ENCODE data around the gene BTRC.
A peak's percentile ranks its signal among the peaks of the same experiment; 100 is the strongest.
"Not testable (repeated sequence)": the region's sequence is repeated elsewhere in the genome, so short reads cannot be mapped to it uniquely, and the experiment has no call there.

Gene BTRC

DNA sequence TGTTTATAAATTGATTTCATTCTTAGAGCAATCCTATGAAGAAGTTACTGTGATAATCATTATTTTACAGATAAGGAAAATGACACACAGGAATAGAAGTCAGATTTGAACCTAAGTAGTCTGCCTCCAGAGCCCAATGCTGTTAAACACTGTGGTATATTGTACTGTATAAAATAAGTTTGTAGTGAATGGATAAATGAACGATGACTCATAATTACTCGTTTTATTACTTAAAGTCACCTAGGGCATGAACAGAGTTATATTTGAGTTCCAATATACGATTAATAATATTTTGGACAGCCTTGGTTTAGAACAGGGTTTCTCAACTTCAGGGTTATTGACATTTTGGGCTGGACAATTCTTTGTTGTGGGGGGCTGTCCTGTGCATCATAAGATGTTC is 7.8 kb upstream of the BTRC start:
- no peak for DNase-seq (ENCODE audit: low read depth, low spot score)

DNA sequence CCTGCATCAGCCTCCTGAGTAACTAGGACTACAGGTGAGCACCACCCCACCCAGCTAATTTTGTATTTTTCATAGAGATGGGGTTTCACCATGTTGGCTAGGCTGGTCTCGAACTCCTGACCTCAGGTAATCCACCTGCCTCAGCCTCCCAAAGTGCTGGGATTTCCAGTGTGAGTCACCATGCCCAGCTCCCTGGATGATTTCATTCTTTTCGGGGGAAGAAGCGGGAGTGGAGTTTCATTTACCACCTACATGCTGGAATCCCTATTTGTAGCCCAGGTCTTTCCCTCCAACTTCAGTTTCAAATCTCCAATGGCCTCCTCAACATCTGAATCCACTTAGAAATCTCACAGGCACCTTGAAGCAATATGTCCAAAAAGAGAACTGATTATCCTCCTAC is 2.9 kb upstream of the BTRC start:
- no peak for DNase-seq (ENCODE audit: low read depth, low spot score)

DNA sequence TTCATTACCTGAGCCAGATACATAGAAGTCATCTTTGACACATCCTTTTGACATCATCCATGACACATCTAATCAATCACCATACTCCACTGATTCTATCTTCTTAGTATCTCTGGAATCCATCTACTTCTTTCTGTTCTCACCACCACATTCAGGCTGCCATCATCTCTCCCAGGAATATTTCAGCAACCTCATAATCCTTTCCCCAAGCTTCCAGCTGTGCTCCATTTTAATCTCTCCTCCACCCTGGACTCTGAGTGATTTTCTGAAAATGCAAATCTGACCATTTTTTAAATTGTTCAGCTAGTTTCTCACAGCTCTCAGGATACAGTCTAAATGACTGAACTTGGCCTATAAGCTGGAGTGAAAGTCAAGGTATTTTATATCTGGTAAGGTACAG is 2.5 kb upstream of the BTRC start:
- DNase-seq (ENCODE audit: low read depth, low spot score) = no peak

DNA sequence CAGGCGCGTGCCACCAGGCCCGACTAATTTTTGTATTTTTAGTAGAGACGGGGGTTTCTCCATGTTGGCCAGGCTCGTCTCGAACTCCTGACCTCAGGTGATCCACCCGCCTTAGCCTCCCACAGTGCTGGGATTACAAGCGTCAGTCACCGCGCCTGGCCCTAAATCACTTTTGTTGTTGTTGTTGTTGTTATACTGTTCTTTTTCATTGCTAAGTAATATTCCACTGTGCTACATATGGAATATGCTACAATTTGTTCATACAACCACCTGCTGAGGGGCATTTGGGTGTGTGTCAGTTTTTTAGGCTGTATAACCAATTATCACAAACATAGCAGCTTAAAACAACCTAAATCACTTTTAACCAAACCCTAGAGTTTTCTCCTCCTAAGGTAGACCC is 1.1 kb upstream of the BTRC start:
- not testable (repeated sequence) for DNase-seq (ENCODE audit: low read depth, low spot score)

DNA sequence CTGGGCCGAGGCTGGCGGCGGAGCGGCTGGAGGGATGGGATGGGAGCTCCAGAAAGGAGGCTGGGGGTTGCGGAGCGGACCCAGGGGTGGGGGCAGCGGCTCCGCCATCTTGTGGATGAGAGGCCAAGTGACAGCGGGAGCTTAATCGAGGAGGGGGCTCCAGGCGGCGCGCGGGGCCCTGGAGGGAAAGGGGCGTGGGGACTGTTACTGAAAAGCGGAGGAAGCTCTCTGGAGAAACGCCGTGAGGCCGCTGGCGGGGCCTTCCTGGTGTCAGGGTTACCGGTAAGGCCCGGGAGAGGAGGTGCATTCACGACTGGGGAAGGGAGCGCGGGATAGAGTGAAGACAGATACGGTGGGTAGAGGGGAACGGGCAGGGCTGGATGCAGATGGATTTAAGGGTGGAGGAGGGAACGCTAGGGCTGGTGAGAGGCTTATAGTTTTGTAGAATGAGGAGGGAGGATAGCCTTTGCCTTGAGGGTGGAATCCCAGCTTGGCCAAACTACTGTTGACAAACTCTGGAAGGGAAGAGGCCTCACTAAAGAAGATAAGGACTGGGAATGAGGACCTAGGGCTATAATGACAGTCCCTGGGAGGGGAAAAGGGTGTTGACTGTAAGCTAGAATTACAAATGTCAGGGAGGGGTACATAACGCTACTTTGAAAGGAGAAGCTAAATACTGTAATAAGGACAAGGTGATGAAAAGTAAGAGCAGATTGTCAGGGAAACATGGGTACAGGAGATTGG is 535 bp downstream of the BTRC start:
- DNase-seq (ENCODE audit: low read depth, low spot score) = no peak

DNA sequence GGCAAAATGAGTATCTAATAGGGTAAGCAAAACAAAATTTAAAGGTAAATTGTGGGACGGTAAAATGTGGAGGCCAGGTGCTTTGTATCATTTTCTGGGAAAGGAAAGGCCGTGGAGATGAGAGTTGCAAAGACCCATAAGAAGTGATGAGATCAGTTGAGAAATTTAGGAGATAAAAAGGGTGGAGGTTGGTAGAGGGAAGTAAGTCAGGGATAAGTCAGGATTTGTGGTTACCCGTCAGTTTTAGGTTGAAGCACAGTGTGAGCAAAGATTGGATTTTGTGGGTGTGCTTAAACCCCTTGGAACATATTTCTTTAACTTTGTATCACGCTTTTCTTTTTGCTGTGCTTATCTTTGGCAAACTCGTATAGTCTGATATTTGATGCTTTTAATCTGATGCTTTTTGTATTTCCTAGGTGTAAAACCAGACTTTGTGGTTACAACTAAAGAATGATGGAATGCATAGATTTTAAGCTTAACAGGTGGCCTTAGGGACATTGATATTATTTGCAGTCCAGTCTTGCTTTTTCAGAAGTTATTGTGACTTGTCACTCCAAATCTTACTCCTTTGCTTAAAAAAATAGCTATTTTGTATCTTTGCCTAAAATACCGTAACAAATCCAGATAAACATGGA is 1.2 kb downstream of the BTRC start:
- no peak for DNase-seq (ENCODE audit: low read depth, low spot score)

DNA sequence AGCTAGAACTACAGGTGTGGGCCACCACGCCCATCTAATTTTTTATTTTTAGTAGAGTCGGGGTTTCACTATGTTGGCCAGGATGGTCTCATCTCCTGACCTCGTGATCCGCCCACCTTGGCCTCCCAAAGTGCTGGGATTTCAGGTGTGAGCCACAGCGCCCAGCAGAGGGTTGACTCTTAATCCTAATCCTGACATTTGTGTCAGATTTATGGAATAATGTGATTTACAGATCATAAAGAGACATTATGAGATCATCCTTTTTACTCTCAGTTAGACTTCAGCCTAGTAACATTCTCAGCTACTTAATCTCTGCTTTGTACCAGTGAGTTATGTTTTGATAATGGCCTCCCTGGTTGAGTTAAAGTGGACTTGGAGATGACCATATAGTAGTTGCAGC is 2.2 kb downstream of the BTRC start:
- DNase-seq (ENCODE audit: low read depth, low spot score) = no peak

DNA sequence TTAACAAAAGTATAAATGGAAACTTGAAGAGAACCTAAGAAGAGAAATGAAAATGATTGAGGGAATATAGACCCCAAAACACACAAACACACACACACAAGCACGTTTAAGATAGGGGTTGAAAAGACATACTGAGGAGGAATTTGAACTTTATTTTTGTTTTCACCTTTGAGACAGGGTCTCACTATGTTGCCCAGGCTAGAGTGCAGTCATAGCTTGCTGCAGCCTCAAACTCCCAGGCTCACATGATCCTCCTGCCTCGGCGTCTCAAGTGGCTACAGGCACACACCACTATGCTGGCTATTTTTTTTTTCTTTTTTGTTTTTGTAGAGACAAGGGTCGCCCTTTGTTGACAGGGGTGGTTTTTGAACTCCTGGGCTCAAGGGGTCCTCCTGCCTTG is 4.0 kb downstream of the BTRC start:
- no peak for DNase-seq (ENCODE audit: low read depth, low spot score)

DNA sequence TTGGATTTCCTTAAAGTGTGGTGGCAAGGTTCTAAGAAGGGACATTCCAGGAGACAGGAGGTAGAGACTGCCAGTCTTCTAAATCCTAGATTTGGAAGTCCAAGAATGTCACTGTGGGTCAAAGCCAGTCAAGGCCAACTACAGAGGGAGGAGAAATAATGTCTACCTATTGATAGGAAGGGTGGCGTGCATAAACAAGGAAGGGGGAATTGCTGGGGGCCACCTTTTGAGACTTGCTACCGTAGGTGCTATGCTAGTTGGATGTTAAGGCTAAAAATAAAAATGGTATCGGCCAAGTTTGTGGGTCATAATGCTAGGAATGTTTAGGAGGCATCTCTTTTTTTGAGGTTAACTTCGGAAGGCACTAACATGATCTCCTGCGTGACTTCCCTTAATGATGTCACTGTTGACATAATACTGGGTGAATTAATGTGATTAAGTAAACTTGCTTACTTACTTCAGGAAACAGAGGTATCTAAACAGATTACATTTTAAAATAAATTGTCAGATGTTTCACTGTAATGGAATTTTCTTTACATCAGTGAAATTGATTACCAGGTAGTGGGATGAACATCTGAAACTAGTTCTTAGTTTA is 4.8 kb downstream of the BTRC start:
- peak; percentile 7 for DNase-seq (ENCODE audit: low read depth, low spot score)

DNA sequence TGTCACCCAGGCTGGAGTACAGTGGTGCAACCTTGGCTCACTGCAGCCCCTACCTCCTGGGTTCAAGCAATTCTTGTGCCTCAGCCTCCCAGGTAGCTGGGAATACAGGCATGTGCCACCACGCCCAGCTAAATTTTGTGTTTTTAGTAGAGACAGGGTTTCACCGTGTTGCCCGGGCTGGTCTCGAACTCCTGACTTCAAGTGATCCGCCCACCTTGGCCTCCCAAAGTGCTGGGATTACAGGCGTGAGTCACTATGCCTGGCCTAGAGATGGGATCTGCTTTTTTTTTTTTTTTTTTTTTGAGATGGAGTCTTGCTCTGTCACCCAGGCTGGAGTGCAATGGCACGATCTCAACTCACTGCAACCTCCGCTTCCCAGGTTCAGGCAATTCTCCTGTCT is 6.1 kb downstream of the BTRC start:
- DNase-seq (ENCODE audit: low read depth, low spot score) = not testable (repeated sequence)

DNA sequence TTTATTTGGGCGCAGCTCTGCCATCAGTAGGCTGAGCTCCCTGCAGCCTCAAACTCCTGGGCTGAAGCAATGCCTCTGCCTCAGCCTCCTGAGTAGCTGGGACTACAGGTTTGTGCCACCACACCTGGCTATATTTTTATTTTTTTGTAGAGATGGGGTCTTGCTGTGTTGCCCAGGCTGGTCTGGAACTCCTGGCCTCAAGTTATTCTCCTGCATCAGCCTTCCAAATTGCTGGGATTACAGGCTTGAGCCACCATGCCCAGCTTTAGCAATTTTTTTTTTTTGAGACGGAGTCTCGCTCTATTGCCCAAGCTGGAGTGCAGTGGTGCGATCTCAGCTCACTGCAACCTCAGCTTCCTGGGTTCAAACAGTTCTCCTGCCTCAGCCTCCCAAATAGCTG is 6.9 kb downstream of the BTRC start:
- DNase-seq (ENCODE audit: low read depth, low spot score) = not testable (repeated sequence)

DNA sequence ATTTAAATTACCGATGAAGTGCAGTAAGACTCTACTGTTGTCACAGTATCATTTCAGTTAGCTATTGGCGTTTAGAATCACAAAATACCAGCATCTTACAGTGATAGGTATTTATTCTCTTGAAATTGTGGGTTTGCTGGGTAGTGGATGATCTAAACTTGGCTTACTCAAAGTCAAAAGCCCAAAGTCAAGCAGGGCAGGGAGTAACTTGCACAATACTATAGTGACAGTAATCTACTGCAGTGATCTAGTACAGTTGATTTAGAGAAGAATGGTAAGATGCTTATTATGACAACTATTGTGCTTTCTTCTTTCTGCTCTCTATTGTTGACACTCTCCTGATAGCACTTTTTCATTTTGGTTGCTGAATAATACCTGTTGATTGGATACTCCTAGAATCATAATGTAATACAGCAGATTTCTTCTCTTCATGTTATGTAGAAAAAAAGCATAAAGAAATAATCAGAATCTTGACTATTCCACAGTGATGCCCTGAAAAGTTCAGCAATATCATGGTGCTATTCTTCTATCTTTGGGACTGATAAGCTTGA is 10.0 kb downstream of the BTRC start:
- no peak for DNase-seq (ENCODE audit: low read depth, low spot score)

DNA sequence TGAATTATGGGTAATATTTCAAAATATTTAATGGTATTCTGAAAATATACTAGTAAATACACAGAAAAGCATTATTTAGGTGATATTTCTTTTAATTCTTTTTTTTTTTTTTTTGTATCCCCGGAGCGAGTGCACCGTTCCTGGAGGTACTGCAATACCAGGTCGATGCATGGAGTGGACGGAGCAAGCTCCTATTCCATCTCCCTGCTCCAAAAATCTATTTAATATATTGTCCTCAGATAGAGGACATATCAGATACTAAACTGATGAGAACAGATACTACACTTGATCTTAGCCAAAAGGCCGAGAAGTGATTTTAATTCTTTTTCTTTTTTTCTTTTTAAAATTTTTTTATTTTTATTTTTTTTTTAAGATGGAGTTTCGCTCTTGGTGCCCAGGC is 10.8 kb downstream of the BTRC start:
- no peak for DNase-seq (ENCODE audit: low read depth, low spot score)

DNA sequence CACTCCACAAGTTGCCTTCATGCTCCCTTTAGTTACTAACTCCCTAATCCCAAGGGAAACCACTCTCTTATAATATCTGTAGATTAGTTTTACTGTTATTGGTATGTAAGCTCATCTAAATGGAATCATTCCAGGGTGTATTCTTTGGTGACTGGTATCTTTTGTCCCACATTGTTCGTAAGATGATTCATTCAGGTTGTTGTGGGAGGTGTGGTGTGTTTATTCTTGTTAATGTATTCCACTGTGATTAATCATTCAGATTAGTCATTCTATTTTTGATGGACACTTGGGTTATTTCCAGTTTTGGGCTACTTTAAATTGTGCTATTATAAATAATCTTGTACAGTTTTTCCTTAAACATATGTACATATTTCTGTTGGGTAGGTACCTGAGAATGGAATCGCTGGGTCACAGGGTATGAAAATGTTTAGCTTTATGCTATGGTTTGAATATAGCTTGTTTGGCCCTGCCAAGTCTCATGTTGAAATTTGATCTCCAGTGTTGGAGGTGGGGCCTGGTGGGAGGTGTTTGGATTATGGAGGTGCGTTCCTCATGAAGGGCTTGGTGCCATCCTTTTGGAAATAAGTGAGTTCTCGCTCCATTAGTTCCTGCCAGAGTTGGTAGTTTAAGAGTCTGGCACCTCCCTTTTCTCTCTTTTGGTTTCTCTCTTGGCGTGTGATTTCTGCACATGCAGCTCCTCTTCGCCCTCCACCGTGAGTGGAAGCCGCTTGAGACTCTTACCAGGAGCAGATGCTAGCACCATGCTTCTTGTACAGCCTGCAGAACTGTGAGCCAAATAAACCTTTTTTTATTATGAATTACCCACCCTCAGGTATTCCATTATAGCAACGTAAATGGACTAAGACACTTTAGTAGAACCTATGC is 13.8 kb downstream of the BTRC start:
- peak; percentile 80 for DNase-seq (ENCODE audit: low read depth, low spot score)

DNA sequence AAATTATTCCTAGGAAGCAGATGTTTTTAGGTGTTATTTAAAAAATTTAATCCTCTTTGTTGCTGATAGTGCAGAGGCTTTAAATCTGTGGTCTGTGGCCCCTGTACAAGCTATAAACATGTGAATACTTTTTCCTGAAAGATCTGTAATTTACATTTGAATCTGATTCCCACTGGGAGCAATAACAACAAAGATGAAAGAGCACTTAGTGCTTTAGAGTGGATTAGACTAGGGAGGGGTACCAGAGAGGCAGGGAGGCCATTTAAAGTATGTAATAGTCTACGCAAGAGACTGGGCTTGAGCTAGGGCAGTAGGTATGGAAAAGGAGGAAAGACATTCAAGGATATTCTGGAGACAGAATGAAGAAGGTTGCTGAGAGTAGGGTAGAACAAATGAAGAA is 19.1 kb downstream of the BTRC start:
- no peak for DNase-seq (ENCODE audit: low read depth, low spot score)

DNA sequence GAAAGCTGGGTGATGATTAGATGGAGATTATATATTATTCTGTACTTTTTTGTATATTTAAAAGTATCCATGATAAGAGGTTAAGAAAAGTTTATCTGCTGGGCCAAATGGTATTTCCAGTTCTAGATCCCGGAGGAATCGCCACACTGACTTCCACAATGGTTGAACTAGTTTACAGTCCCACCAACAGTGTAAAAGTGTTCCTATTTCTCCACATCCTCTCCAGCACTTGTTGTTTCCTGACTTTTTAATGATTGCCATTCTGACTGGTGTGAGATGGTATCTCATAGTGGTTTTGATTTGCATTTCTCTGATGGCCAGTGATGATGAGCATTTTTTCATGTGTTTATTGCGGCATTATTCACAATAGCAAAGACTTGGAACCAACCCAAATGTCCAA is 20.0 kb downstream of the BTRC start:
- DNase-seq (ENCODE audit: low read depth, low spot score) = not testable (repeated sequence)

DNA sequence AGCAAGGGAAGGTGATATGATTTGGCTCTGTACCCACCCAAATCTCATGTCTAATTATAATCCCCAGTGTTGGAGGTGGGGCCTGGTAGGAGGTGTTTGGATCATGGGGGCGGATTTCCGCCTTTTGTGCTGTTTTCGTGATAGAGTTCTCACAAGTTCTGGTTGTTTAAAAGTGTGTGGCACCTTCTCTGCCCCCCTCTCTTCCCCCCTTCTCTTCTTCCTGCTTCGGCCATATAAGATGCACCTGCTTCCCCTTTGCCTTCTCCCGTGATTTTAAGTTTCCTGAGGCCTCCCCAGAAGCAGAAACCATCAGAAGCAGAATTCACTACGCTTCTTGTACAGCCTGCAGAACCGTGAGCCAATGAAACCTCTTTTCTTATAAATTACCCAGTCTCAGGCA is 21.1 kb downstream of the BTRC start:
- DNase-seq (ENCODE audit: low read depth, low spot score) = no peak

DNA sequence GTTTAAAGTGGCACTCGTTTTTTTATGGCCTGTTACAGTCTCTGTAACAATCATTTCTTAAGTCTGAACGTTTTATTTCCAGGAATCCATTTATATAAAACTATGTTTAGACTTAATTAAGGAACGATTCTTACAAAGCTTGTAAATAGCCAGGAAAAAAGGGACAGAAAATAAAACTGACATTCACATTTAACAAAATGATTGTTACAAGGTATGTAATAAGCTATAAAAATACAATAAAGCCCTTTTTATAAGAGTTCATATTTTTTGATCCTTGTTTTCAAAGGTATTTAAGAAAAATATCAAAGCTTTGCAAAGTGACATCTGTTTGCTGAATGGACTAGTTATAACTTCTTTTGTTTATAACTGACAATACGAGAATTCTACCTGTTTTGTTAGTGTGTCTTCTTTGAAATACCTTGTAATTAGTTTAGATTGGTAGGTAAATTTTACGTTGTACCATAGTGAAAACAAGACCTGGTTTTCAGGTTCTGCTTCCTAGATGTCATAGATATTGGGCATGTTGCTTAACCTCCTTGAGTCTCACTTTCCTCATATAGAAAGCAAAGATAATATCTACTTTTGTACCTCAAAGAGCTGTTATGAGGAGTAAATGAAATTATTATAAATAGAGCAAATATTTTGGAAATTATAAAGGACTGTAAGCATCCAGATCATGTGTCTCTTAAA is 25.8 kb downstream of the BTRC start:
- DNase-seq (ENCODE audit: low read depth, low spot score) = no peak

DNA sequence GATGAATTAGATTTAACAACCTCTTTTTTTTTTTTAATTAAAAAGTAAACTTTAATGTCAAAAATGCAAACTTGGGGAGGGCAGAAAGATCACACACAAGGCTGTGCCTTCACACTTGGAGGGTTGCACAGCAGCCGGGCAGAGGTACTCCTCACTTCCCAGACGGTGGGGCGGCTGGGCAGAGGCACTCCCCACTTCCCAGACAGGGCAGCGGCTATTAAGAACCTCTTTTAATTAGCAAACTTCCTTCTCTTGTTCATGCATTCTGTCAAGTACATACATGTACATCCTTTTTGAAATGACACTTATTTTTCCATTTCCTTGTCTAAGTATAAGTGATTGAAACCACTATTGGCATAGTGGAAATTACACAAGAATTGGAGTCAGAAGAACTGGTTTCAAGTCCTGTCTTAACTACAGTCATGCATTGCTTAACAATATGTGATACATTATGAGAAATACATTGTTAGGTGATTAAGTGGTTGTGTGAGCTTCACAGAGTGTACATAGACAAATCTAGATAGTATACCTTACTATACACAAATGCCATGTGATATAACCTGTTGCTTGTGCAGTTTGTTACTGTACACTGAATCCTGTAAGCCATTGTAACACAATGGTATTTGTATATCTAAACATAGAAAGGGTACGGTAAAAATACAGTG is 26.5 kb downstream of the BTRC start:
- DNase-seq (ENCODE audit: low read depth, low spot score) = no peak

DNA sequence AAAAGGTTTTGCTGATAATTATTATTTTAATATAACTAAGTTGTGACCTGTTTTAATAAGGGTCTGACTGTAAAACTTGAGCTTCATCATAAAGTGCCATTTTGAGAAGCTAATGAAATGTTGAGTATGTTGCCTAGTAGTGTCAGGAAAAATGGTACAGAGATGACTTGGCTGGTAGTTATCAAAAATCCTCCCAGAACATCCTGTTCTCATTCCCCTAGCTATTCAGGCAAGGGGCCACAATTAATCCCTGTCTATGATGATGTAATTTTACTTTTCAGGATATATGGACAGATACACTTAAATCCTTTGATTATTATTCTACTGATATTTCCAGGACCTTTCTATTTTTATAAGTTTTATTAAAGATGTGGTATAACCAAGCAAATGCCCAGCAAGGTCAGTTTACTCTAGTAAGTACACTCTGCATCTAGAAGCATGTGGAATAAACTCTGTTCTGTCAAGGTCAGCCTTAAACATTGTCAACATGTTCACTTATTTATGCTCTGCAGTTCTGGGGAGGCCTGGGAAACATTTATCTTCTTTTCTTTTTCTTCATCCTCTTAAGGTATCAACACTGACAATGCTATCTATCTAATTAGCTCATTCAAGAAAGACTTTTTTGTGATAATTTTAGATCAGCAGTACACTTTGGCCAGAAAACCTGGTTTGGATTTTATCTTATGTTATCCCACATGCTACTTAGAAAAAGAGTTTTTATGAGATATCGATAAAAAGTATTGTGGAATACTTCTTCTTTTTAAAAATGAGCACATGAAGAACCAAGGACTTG is 32.1 kb downstream of the BTRC start:
- peak; percentile 6 for DNase-seq (ENCODE audit: low read depth, low spot score)
